H1 (cell line): ENCODE measurements around the gene EEIG1. TPM values are rescaled to one million over a fixed set of nuclear protein-coding genes. Genes with fewer than 3 reads are reported as not detected.

Source experiments
- CTCF ChIA-PET: fragments of 300-600 bp; sonication (Branson Sonifier 250); formaldehyde crosslinking; loops from one replicate; lab custom pipeline; 2021; ENCODE audit not compliant: partially characterized antibody; lab: Charles Lee
- POLR2A ChIA-PET: fragments of 300-600 bp; sonication (Branson Sonifier 250); formaldehyde crosslinking; loops from one replicate; lab custom pipeline; 2021; ENCODE audit warnings: inconsistent platforms; ENCODE audit not compliant: partially characterized antibody; lab: Charles Lee
- DNase-seq, 2 experiments: peaks; one replicate each; pipeline versions ENCODE4 v3.0.0 to v3.0.0-alpha.2; 2010 to 2022; ENCODE audit warnings: low spot score in 2 of 2, low read depth in 1 of 2, mixed read lengths in 1 of 2
- FAIRE-seq: peaks from 2 replicates; lab custom pipeline; 2011; peaks lifted over from hg19 to GRCh38; lab: Jason Lieb, UNC
- H2AFZ ChIP-seq: 2 replicates; pipeline ENCODE4 v1.8.1; 2012; ENCODE audit warnings: low read length, inconsistent platforms
- H2AK5ac ChIP-seq: 2 replicates; pipeline ENCODE4 v1.6.1; 2013; ENCODE audit warnings: low read depth, low read length
- H2BK120ac ChIP-seq: replicated peaks from 2 replicates; pipeline ENCODE3; 2013; ENCODE audit warnings: low read depth, low read length, inconsistent platforms
- H2BK12ac ChIP-seq: 2 replicates; pipeline ENCODE4 v1.6.1; 2013; ENCODE audit warnings: low read depth, low read length
- H2BK15ac ChIP-seq: 2 replicates; pipeline ENCODE4 v1.6.1; 2013; ENCODE audit warnings: low read length
- H2BK20ac ChIP-seq: 2 replicates; pipeline ENCODE4 v1.6.1; 2013; ENCODE audit warnings: low read length
- H2BK5ac ChIP-seq: 2 replicates; pipeline ENCODE4 v1.6.1; 2013; ENCODE audit warnings: low read depth, low read length
- H3K14ac ChIP-seq: 2 replicates; pipeline ENCODE4 v1.6.1; 2013; ENCODE audit warnings: inconsistent platforms; ENCODE audit not compliant: insufficient read length
- H3K18ac ChIP-seq: 2 replicates; pipeline ENCODE4 v1.6.1; 2013; ENCODE audit warnings: low read length; ENCODE audit errors: extremely low read depth
- H3K23ac ChIP-seq: 2 replicates; pipeline ENCODE4 v1.6.1; 2013; ENCODE audit warnings: inconsistent platforms; ENCODE audit not compliant: insufficient read length
- H3K23me2 ChIP-seq: 2 replicates; pipeline ENCODE4 v1.6.1; 2013; ENCODE audit warnings: low read depth, low read length
- H3K27ac ChIP-seq: 2 replicates; pipeline ENCODE4 v1.6.1; 2011; ENCODE audit warnings: low read depth, low read length, inconsistent platforms
- H3K27me3 ChIP-seq, 4 experiments: replicated peaks in 1 of 4; 1 replicate in 1 of 4; 2 replicates in 3 of 4; pipeline versions ENCODE4 v1.6.1 to v1.8.1; 2011 to 2013; ENCODE audit warnings: low read length in 3 of 4, mild to moderate bottlenecking in 3 of 4, inconsistent platforms in 2 of 4, mixed read lengths in 2 of 4, moderate library complexity in 1 of 4; ENCODE audit not compliant: control insufficient read depth in 3 of 4, insufficient read depth in 3 of 4; ENCODE audit errors: extremely low read depth in 1 of 4
- H3K36me3 ChIP-seq, 4 experiments: 2 replicates each; pipeline versions ENCODE4 v1.6.1 to v1.8.1; 2011 to 2013; ENCODE audit warnings: mild to moderate bottlenecking in 4 of 4, low read length in 3 of 4, moderate library complexity in 2 of 4, control low read depth in 1 of 4, inconsistent platforms in 1 of 4; ENCODE audit not compliant: insufficient read depth in 4 of 4, control insufficient read depth in 2 of 4
- H3K4ac ChIP-seq: replicated peaks from 2 replicates; pipeline ENCODE3; 2013; ENCODE audit warnings: low read length, low read depth, mixed read lengths, inconsistent platforms; ENCODE audit not compliant: insufficient read length
- H3K4me1 ChIP-seq, 4 experiments: replicated peaks in 1 of 4; 1 replicate in 1 of 4; 2 replicates in 3 of 4; pipeline versions ENCODE4 v1.6.1 to v1.8.1; 2011 to 2013; ENCODE audit warnings: low read length in 3 of 4, inconsistent platforms in 2 of 4, mixed read lengths in 1 of 4; ENCODE audit not compliant: insufficient read depth in 4 of 4, control insufficient read depth in 3 of 4
- H3K4me2 ChIP-seq, 2 experiments: 2 replicates each; pipeline versions ENCODE4 v1.6.1 to v1.8.1; 2011 to 2013; ENCODE audit warnings: low read depth in 2 of 2, low read length in 2 of 2, control low read depth in 1 of 2, inconsistent platforms in 1 of 2, mild to moderate bottlenecking in 1 of 2; ENCODE audit not compliant: insufficient read depth in 1 of 2
- H3K4me3 ChIP-seq, 4 experiments: fragments of 200-600, 300-600 bp in 1 of 4; sonication (generic), shearing (Covaris generic), sonication (Bioruptor Twin) in 1 of 4; 2 replicates each; pipeline versions ENCODE4 v1.5.1 to v1.8.1; 2011 to 2016; ENCODE audit warnings: low read length in 4 of 4, low read depth in 3 of 4, control low read depth in 2 of 4, inconsistent platforms in 2 of 4, mild to moderate bottlenecking in 2 of 4, mixed read lengths in 1 of 4, moderate library complexity in 1 of 4; ENCODE audit not compliant: insufficient read depth in 2 of 4; ENCODE audit errors: extremely low read depth in 1 of 4
- H3K56ac ChIP-seq: replicated peaks from 2 replicates; pipeline ENCODE3; 2013; ENCODE audit warnings: low read depth, mild to moderate bottlenecking, mixed read lengths, low read length, inconsistent platforms; ENCODE audit not compliant: insufficient read length
- H3K79me1 ChIP-seq: 2 replicates; pipeline ENCODE4 v1.6.1; 2013; ENCODE audit warnings: low read depth, low read length, control low read depth
- H3K79me2 ChIP-seq, 2 experiments: 2 replicates each; pipeline versions ENCODE4 v1.6.1 to v1.8.1; 2012 to 2013; ENCODE audit warnings: low read length in 2 of 2, mild to moderate bottlenecking in 2 of 2, inconsistent platforms in 1 of 2; ENCODE audit not compliant: insufficient read depth in 2 of 2, control insufficient read depth in 1 of 2
- H3K9ac ChIP-seq, 4 experiments: replicated peaks in 1 of 4; 1 replicate in 1 of 4; 2 replicates in 3 of 4; pipeline versions ENCODE4 v1.6.1 to v1.8.1; 2011 to 2013; ENCODE audit warnings: low read depth in 3 of 4, low read length in 3 of 4, control low read depth in 2 of 4, mild to moderate bottlenecking in 2 of 4, moderate library complexity in 2 of 4, inconsistent platforms in 1 of 4; ENCODE audit errors: extremely low read depth in 1 of 4
- H3K9me3 ChIP-seq, 2 experiments: 2 replicates each; pipeline versions ENCODE4 v1.6.1 to v1.8.1; 2012 to 2013; ENCODE audit warnings: mild to moderate bottlenecking in 2 of 2, moderate library complexity in 2 of 2, control low read depth in 1 of 2, inconsistent platforms in 1 of 2, low read depth in 1 of 2, low read length in 1 of 2, mixed read lengths in 1 of 2; ENCODE audit not compliant: insufficient read depth in 2 of 2
- H4K20me1 ChIP-seq, 2 experiments: replicated peaks in 1 of 2; 2 replicates each; pipeline versions ENCODE3 to v1.8.1; 2011 to 2013; ENCODE audit warnings: inconsistent platforms in 2 of 2, low read length in 2 of 2, mild to moderate bottlenecking in 1 of 2; ENCODE audit not compliant: insufficient read depth in 2 of 2, control insufficient read depth in 1 of 2
- H4K5ac ChIP-seq: 2 replicates; pipeline ENCODE4 v1.6.1; 2013; ENCODE audit warnings: low read length, low read depth, mixed read lengths, inconsistent platforms; ENCODE audit not compliant: insufficient read length
- H4K8ac ChIP-seq: 2 replicates; pipeline ENCODE4 v1.8.0; 2013; ENCODE audit warnings: mild to moderate bottlenecking, moderate library complexity, low read length, inconsistent platforms; ENCODE audit not compliant: insufficient read depth; ENCODE audit errors: extremely low read depth
- H4K91ac ChIP-seq: replicated peaks from 2 replicates; pipeline ENCODE3; 2013; ENCODE audit warnings: low read length, mixed read lengths, inconsistent platforms; ENCODE audit not compliant: insufficient read length
- CTBP2 ChIP-seq: IDR thresholded peaks from 2 replicates; pipeline ENCODE4 v1.7.0; 2011; ENCODE audit warnings: borderline replicate concordance, mild to moderate bottlenecking, moderate library complexity, mixed read lengths, low read length; ENCODE audit not compliant: insufficient read depth, insufficient read length
- SIX5 ChIP-seq: IDR thresholded peaks from 2 replicates; pipeline ENCODE4 v1.6.1; 2011; ENCODE audit warnings: mild to moderate bottlenecking, low read depth, low read length
- TCF12 ChIP-seq: IDR thresholded peaks from 2 replicates; pipeline ENCODE4 v1.6.1; 2011; ENCODE audit warnings: low read depth, mild to moderate bottlenecking, low read length
- WGBS, 2 experiments: shearing (Covaris generic) in 1 of 2; methylation state at CpG; one replicate each; pipeline versions ENCODE4 v1.1.6 to v1.1.7; 2013 to 2015; ENCODE audit warnings: low lambda C conversion rate in 2 of 2, mixed read lengths in 2 of 2, inconsistent platforms in 1 of 2, low coverage in 1 of 2, missing lambda C conversion rate in 1 of 2; ENCODE audit not compliant: insufficient replicate concordance in 2 of 2, insufficient coverage in 1 of 2, insufficient read length in 1 of 2; ENCODE audit errors: extremely low coverage in 1 of 2, missing lambda C conversion rate in 1 of 2; 5-methylcytosine and 5-hydroxymethylcytosine counted together
- polyA plus RNA-seq, 7 experiments: library from polyadenylated mRNA; depleted of rRNA in 3 of 7; stranded (reverse) in 5 of 7; unstranded in 2 of 7; fragments of >200 nt in 5 of 7; fragments of 200-250 nt in 2 of 7; gene quantifications; 1 replicate in 5 of 7; 2 replicates in 1 of 7; 4 replicates in 1 of 7; pipeline versions ENCODE4 v1.2.1 to v1.2.3, GENCODE V29; 2011 to 2013; ENCODE audit warnings: missing spikeins in 2 of 7, mixed read lengths in 2 of 7
- total RNA-seq: library from RNA; stranded (reverse); fragmentation: NEBNext Ultra II Directional; extraction: Animal tissue kit (Norgen Biotek cat#: 25700); gene quantifications from 2 replicates; pipeline ENCODE4 v1.2.1, GENCODE V29; 2021

The EEIG1 gene
- total and polyA plus RNA-seq, 2 of the 8 experiments (the other 6 are each of a cell fraction or from before 2014, with no cell fraction given): 29.8 to 50.8 TPM

DNA sequence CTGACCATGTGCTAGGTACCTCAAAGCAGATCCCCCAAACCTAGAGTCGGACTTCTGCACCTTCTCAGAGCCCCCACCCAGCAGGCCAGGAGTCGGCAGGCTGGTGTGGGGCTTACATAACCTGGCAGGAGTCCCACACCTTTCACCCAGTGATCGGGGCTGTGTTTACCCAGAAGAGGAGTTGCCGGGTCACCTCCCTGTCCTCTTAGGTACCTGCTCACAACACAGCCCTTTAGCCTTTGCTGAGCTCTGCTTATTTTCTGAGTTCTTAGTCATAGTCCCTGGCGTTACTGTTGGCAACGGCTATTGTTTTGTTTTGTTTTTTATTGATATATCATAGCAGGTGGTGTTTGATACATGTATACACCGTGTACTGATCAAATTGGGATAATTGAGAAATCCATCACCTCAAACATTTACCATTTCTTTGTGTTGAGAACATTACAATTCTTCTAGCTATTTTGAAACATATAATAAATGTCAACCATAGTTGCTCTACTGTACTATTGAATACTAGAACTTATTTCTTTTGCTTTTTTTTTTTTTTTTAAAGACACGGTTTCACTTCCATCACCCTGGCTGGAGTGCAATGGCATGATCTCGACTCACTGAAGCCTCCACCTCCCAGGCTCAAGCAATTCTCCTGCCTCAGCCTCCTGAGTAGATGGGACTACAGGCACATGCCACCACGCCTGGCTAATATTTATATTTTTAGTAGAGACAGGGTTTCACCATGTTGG, 10.4 kb upstream of the EEIG1 start:
- H2BK5ac ChIP-seq: no peak overlapping the region
- H2AFZ ChIP-seq: no peak overlapping the region
- H3K4me3 ChIP-seq: no peak overlapping the region
- no peaks in the 10 kb centered on the region for H4K20me1 ChIP-seq
- no peak overlapping the region for H3K56ac ChIP-seq
- FAIRE-seq: no peak
- H4K91ac ChIP-seq: no peak overlapping the region
- H3K4me1 ChIP-seq: no peaks in the 10 kb centered on the region
- no peaks in the 10 kb centered on the region for H3K79me1 ChIP-seq
- H4K5ac ChIP-seq: no peak overlapping the region
- H2BK12ac ChIP-seq: no peak overlapping the region
- H3K27ac ChIP-seq: no peak overlapping the region
- no peaks in the 10 kb centered on the region; a peak in 1 of 7 replicates for H3K27me3 ChIP-seq
- H3K79me2 ChIP-seq: no peaks in the 10 kb centered on the region
- no peak overlapping the region for H3K9ac ChIP-seq
- CTCF ChIA-PET: interaction anchor here (0.7 to 3.1 kb wide), 8 partner anchors 9 to 49 kb away, joined by 3 to 9 read pairs (median 4); no protein-coding TSS in a partner anchor
- 85% methylated on average over 10 of the region's 10 CpGs; no CpG with 5 or more reads in 1 of the 2 experiments for WGBS, 2 experiments
- no peaks in the 10 kb centered on the region for H3K9me3 ChIP-seq
- H3K23ac ChIP-seq: no peak overlapping the region
- POLR2A ChIA-PET: interaction anchor here (1.3 kb wide), 1 partner anchor 10 kb away, joined by 3 read pairs; the partner anchor contains the start of gene EEIG1
- H2BK120ac ChIP-seq: no peak overlapping the region
- H2BK20ac ChIP-seq: no peak overlapping the region
- 0 out of 2 replicates have a peak overlapping the region, but pooled peaks have one; percentile 29 for H2BK15ac ChIP-seq
- H3K36me3 ChIP-seq: no peaks in the 10 kb centered on the region
- no peak for TF ChIP-seq CTBP2
- no peak for TF ChIP-seq TCF12
- no peak for TF ChIP-seq SIX5
- H3K4ac ChIP-seq: no peak overlapping the region
- DNase-seq: no peak
- no peaks in the 10 kb centered on the region for H3K23me2 ChIP-seq
- no peak overlapping the region for H4K8ac ChIP-seq
- no peak overlapping the region for H3K14ac ChIP-seq
- no peak overlapping the region for H3K18ac ChIP-seq
- no peak overlapping the region for H2AK5ac ChIP-seq
- H3K4me2 ChIP-seq: no peak overlapping the region
